Ovary (tissue), 3 donors: ENCODE measurements around the gene COL25A1.

Source experiments
- CTCF ChIP-seq, 3 donors: fragments of 450-650 bp in 2 of 3; fragments of 200-600 bp in 1 of 3; IDR thresholded peaks; one replicate each; pipeline versions ENCODE4 v1.5.1 to v1.8.0; 2016 to 2022; ENCODE audit warnings: antibody characterized with exemption in 3 of 3, mild to moderate bottlenecking in 1 of 3
- POLR2A ChIP-seq: fragments of 450-650 bp; IDR thresholded peaks from one replicate; pipeline ENCODE4 v1.6.1; 2017; ENCODE audit warnings: antibody characterized with exemption, mild to moderate bottlenecking, moderate library complexity
- donor health status: DM: no; HTN: no; CAD: no.

- TF ChIP-seq POLR2A (no peak), CTCF (IDR thresholded peaks at IDR 0.05) (no peak)
Measured at GRCh38 chr4:109155682-109156283, 146.7 kb downstream of the COL25A1 start.
